ENCODE data around the gene LRRTM1. TPM values are rescaled to one million over a fixed set of nuclear protein-coding genes. Genes with fewer than 3 reads are reported as not detected.

LRRTM1 gene
- total RNA-seq, 2 experiments from 2014 or later = not detected

GRCh38 chr2:80292474-80292873 lies 12.1 kb downstream of the LRRTM1 start:
- DNase-seq (no peak), ATAC-seq (ENCODE audit: low read depth) (no peak)
- Mint-ChIP-seq H3K27me3 (no peaks in the 10 kb centered on the region), H3K9me3 (no peaks in the 10 kb centered on the region), H3K4me3 (no peak overlapping the region), H3K27ac (no peak overlapping the region), H3K4me1 (no peaks in the 10 kb centered on the region), H3K36me3 (no peaks in the 10 kb centered on the region)
- POLR2A ChIA-PET = no interaction called here

GRCh38 chr2:80291656-80292055 lies 12.9 kb downstream of the LRRTM1 start:
- POLR2A ChIA-PET = no interaction called here
- Mint-ChIP-seq H3K27me3 (no peaks in the 10 kb centered on the region), H3K9me3 (no peaks in the 10 kb centered on the region), H3K4me1 (no peaks in the 10 kb centered on the region), H3K4me3 (no peak overlapping the region), H3K36me3 (no peaks in the 10 kb centered on the region), H3K27ac (no peak overlapping the region)
- ATAC-seq (ENCODE audit: low read depth) = no peak
- no peak for DNase-seq

- no peak overlapping the region for H3K27ac Mint-ChIP-seq
- no peaks in the 10 kb centered on the region for H3K36me3 Mint-ChIP-seq
- ATAC-seq (ENCODE audit: low read depth) = no peak
- POLR2A ChIA-PET = no interaction called here
- H3K4me1 Mint-ChIP-seq = no peaks in the 10 kb centered on the region
- H3K27me3 Mint-ChIP-seq = no peaks in the 10 kb centered on the region
- no peaks in the 10 kb centered on the region for H3K9me3 Mint-ChIP-seq
- H3K4me3 Mint-ChIP-seq = no peak overlapping the region
- no peak for DNase-seq
Measured at GRCh38 chr2:80288576-80288975, 16.0 kb downstream of the LRRTM1 start.

- H3K9me3 Mint-ChIP-seq = peaks cover 3% of the 10 kb centered on the region
- POLR2A ChIA-PET = no interaction called here
- H3K27ac Mint-ChIP-seq = no peak overlapping the region
- H3K4me3 Mint-ChIP-seq = no peak overlapping the region
- no peaks in the 10 kb centered on the region for H3K4me1 Mint-ChIP-seq
- H3K27me3 Mint-ChIP-seq = no peaks in the 10 kb centered on the region
- no peaks in the 10 kb centered on the region for H3K36me3 Mint-ChIP-seq
- DNase-seq (no peak), ATAC-seq (ENCODE audit: low read depth) (no peak)
Measured at GRCh38 chr2:80281049-80281448, 23.5 kb downstream of the LRRTM1 start.

GRCh38 chr2:80280598-80280997 lies 24.0 kb downstream of the LRRTM1 start:
- H3K27me3 Mint-ChIP-seq = no peaks in the 10 kb centered on the region
- DNase-seq = no peak
- no peak overlapping the region for H3K27ac Mint-ChIP-seq
- peaks cover 3% of the 10 kb centered on the region for H3K9me3 Mint-ChIP-seq
- POLR2A ChIA-PET = no interaction called here
- H3K4me1 Mint-ChIP-seq = no peaks in the 10 kb centered on the region
- no peaks in the 10 kb centered on the region for H3K36me3 Mint-ChIP-seq
- no peak overlapping the region for H3K4me3 Mint-ChIP-seq
- no peak for ATAC-seq (ENCODE audit: low read depth)

GRCh38 chr2:80269806-80270205 lies 34.7 kb downstream of the LRRTM1 start:
- Mint-ChIP-seq H3K4me1 (no peaks in the 10 kb centered on the region), H3K9me3 (peaks cover 5% of the 10 kb centered on the region), H3K4me3 (no peak overlapping the region), H3K36me3 (no peaks in the 10 kb centered on the region), H3K27me3 (no peaks in the 10 kb centered on the region), H3K27ac (no peak overlapping the region)
- POLR2A ChIA-PET = no interaction called here
- DNase-seq (no peak), ATAC-seq (ENCODE audit: low read depth) (no peak)

GRCh38 chr2:80266231-80266630 lies 38.3 kb downstream of the LRRTM1 start:
- H3K36me3 Mint-ChIP-seq = no peaks in the 10 kb centered on the region
- POLR2A ChIA-PET = no interaction called here
- H3K9me3 Mint-ChIP-seq = peaks cover 8% of the 10 kb centered on the region
- no peak overlapping the region for H3K27ac Mint-ChIP-seq
- ATAC-seq (ENCODE audit: low read depth) = no peak
- H3K27me3 Mint-ChIP-seq = no peaks in the 10 kb centered on the region
- DNase-seq = no peak
- no peaks in the 10 kb centered on the region for H3K4me1 Mint-ChIP-seq
- no peak overlapping the region for H3K4me3 Mint-ChIP-seq

GRCh38 chr2:80259292-80259691 lies 45.3 kb downstream of the LRRTM1 start:
- no peaks in the 10 kb centered on the region for H3K9me3 Mint-ChIP-seq
- H3K27ac Mint-ChIP-seq = no peak overlapping the region
- H3K4me1 Mint-ChIP-seq = no peaks in the 10 kb centered on the region
- no peak for ATAC-seq (ENCODE audit: low read depth)
- no peaks in the 10 kb centered on the region for H3K36me3 Mint-ChIP-seq
- no peak for DNase-seq
- H3K4me3 Mint-ChIP-seq = no peak overlapping the region
- H3K27me3 Mint-ChIP-seq = no peaks in the 10 kb centered on the region
- POLR2A ChIA-PET = no interaction called here

- H3K4me3 Mint-ChIP-seq = no peak overlapping the region
- H3K27me3 Mint-ChIP-seq = no peaks in the 10 kb centered on the region
- H3K27ac Mint-ChIP-seq = no peak overlapping the region
- no peaks in the 10 kb centered on the region for H3K36me3 Mint-ChIP-seq
- H3K9me3 Mint-ChIP-seq = no peaks in the 10 kb centered on the region
- DNase-seq (no peak), ATAC-seq (ENCODE audit: low read depth) (no peak)
- no peaks in the 10 kb centered on the region for H3K4me1 Mint-ChIP-seq
- POLR2A ChIA-PET = no interaction called here
Measured at GRCh38 chr2:80258793-80259192, 45.8 kb downstream of the LRRTM1 start.

- POLR2A ChIA-PET = no interaction called here
- H3K27ac Mint-ChIP-seq = no peak overlapping the region
Measured at GRCh38 chr2:80258341-80258740, 46.2 kb downstream of the LRRTM1 start.

GRCh38 chr2:80257450-80257849 lies 47.1 kb downstream of the LRRTM1 start:
- DNase-seq = no peak
- H3K27me3 Mint-ChIP-seq = no peaks in the 10 kb centered on the region
- no peaks in the 10 kb centered on the region for H3K9me3 Mint-ChIP-seq
- POLR2A ChIA-PET = no interaction called here
- H3K4me3 Mint-ChIP-seq = no peak overlapping the region
- no peak overlapping the region for H3K27ac Mint-ChIP-seq
- no peaks in the 10 kb centered on the region for H3K36me3 Mint-ChIP-seq
- no peak for ATAC-seq (ENCODE audit: low read depth)
- no peaks in the 10 kb centered on the region for H3K4me1 Mint-ChIP-seq

More at GRCh38 chr2:80258341-80258740, 46.2 kb downstream of the LRRTM1 start:
- no peaks in the 10 kb centered on the region for H3K27me3 Mint-ChIP-seq
- H3K4me1 Mint-ChIP-seq = no peaks in the 10 kb centered on the region
- ATAC-seq (ENCODE audit: low read depth) (no peak), DNase-seq (no peak)
- H3K4me3 Mint-ChIP-seq = no peak overlapping the region
- no peaks in the 10 kb centered on the region for H3K9me3 Mint-ChIP-seq
- H3K36me3 Mint-ChIP-seq = no peaks in the 10 kb centered on the region

GRCh38 chr2:80256782-80257167 lies 47.8 kb downstream of the LRRTM1 start:
- no peak for DNase-seq
- H3K9me3 Mint-ChIP-seq = no peaks in the 10 kb centered on the region
- H3K4me3 Mint-ChIP-seq = no peak overlapping the region
- POLR2A ChIA-PET = no interaction called here
- H3K36me3 Mint-ChIP-seq = no peaks in the 10 kb centered on the region
- H3K27ac Mint-ChIP-seq = no peak overlapping the region
- no peak for ATAC-seq (ENCODE audit: low read depth)
- no peaks in the 10 kb centered on the region for H3K4me1 Mint-ChIP-seq
- no peaks in the 10 kb centered on the region for H3K27me3 Mint-ChIP-seq

- H3K4me3 Mint-ChIP-seq = no peak overlapping the region
- ATAC-seq (ENCODE audit: low read depth) = no peak
- H3K27ac Mint-ChIP-seq = no peak overlapping the region
- no peaks in the 10 kb centered on the region for H3K36me3 Mint-ChIP-seq
- no peaks in the 10 kb centered on the region for H3K9me3 Mint-ChIP-seq
- POLR2A ChIA-PET = no interaction called here
- no peaks in the 10 kb centered on the region for H3K27me3 Mint-ChIP-seq
- H3K4me1 Mint-ChIP-seq = no peaks in the 10 kb centered on the region
- DNase-seq = no peak
Measured at GRCh38 chr2:80255918-80256781, 48.4 kb downstream of the LRRTM1 start.

GRCh38 chr2:80252294-80252986 lies 52.1 kb downstream of the LRRTM1 start:
- H3K27me3 Mint-ChIP-seq = no peaks in the 10 kb centered on the region
- H3K36me3 Mint-ChIP-seq = no peaks in the 10 kb centered on the region
- POLR2A ChIA-PET = no interaction called here
- H3K9me3 Mint-ChIP-seq = peaks cover 1% of the 10 kb centered on the region
- H3K27ac Mint-ChIP-seq = no peak overlapping the region
- DNase-seq (no peak), ATAC-seq (ENCODE audit: low read depth) (no peak)
- H3K4me3 Mint-ChIP-seq = no peak overlapping the region
- H3K4me1 Mint-ChIP-seq = no peaks in the 10 kb centered on the region

All from activated naive CD8-positive, alpha-beta T cell treated with anti-CD3 and anti-CD28 coated beads, Interleukin-2, amount 10 ng/mL, durations not matched to agents 7 days and 5 days (primary cell).